HG03571 (cell line): ENCODE measurements around the gene SETD6.
"Not testable (repeated sequence)": the region's sequence is repeated elsewhere in the genome, so short reads cannot be mapped to it uniquely, and the experiment has no call there.

Source experiments
- ATAC-seq: cut with Tn5 transposase; IDR thresholded peaks from one replicate; pipeline ENCODE4 v1.9.1; 2021; ENCODE audit not compliant: unreplicated experiment

SETD6 gene, protein sequence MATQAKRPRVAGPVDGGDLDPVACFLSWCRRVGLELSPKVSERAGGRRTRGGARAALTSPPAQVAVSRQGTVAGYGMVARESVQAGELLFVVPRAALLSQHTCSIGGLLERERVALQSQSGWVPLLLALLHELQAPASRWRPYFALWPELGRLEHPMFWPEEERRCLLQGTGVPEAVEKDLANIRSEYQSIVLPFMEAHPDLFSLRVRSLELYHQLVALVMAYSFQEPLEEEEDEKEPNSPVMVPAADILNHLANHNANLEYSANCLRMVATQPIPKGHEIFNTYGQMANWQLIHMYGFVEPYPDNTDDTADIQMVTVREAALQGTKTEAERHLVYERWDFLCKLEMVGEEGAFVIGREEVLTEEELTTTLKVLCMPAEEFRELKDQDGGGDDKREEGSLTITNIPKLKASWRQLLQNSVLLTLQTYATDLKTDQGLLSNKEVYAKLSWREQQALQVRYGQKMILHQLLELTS

DNA sequence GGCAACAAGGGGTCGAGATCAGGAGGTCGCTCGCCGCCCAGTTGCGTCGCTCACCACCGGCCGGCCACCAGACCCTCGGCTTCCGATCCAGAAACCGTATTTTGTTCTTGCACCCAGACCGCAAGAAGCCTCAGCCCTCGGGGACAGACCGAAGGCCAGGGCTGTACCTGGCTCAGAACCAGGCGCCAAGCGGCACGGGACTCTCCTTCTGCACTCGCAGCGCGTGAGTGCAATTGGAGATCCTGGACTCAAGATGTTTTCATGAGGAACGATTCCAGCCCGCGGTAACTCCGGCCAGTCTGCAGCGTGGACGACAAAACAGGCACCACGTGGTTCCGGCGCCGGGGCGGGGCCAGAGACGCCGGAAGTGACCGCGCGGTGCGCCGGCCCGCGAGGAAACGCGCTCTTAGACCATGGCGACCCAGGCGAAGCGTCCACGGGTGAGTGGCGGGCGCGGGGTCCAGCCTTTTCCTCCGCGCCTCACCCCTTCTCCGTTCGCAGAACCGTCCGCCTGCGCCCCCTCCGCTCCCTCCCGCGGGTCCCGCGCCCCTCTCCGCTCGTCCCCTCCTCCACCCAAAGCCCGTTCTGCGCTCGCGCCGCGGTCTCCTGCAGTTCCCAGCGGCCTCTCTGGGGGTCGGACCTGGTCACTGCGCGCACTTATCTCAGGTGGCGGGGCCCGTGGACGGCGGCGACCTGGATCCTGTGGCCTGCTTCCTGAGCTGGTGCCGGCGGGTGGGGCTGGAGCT, at the start of gene SETD6:
Gene SETD6 (plus strand): TSS at position 393 of the 746 bp plus-strand sequence. CDS start 21 bp downstream, at position 414.
- peak; percentile 70 for ATAC-seq

DNA sequence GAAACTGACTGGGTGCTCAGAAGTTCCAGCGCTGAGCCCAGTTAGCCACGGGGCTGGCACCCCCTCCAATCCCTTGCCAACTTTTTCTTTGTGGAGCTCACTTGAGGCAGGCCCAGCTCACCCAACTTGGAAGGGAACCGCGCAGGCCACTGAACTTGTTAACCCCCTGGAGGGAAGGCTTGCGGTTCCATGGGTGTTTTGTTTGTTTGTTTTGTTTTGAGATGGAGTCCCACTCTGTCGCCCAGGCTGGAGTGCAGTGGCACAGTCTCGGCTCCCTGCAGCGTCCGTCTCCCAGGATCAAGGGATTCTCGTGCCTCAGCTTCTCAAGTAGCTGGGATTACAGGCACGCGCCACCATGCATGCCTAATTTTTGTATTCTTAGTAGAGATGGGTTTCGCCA, 49.5 kb upstream of the SETD6 start:
- no peak for ATAC-seq

DNA sequence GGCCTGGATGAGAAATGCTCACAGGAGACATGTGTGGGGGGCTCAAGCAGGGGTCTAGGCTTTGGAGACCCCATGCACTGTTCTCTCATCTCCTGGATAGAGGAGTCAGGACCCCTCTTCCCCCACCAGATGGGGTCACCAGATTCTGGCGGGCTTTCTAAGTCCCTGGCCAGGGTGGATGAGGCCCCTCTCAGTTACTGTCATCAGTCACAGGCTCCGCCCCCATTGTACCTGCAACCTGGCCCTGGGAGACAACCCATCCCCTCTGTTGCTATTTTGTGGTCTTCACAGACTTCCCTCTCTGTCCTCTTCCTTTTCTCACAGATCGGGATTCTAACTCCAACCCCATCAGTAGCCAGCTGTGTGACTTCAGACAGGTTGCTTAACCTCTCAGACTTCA, 48.9 kb upstream of the SETD6 start:
- ATAC-seq, result no peak

DNA sequence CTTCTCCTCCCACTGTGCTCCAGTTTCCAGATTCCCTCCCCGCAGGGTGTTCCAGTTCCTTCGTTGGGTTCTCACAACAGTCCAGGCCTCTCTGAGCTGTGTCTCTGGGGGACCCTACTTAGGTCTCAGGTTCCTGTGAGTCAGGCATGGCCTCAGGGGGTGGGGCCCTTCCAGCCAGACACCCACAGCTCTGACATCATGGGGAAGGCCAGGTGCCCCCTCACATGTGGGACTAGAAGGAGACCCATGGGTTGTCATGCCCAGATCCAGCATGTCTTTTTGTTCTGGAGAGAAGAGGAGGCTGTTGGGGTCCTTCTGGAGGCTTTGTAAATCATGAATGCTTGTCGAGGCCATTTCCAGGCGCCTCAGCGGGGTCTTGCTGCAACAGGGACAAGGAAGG, 47.4 kb upstream of the SETD6 start:
- ATAC-seq, result no peak

DNA sequence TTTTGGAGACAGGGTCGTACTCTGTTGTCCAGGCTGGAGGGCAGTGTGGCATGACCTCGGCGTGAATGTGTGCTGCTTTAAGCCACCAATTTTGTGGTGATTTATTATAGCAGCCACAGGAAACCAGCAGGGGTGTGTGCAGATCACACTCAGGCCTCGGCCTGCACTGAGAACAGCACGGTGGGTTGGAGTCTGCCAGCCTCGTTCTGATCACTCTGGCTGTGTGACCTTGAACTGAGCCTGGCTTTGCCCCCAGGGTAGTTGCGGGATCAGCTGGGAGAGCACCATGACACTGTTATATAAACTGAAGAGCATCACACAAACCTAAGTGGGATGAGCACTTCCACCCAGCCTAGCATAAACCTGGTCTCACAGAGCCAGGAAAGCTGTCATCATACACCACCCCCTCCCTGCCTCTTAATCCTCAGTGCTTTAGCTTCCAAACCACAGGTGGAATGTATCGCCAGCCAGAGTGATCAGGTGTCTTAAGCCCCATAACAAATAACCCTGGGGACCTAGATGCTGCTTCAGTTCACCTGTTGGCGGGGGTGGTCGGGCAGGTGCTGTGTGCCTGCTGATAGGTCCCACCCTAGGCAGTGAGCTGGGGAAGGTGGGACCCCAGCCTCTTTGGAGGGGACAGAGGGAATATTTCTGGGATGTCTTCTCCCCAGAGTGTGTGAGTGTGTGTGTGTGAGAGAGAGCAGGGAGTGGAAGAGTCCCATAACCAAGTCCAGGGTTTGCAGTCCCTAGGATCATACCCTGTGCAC, 43.9 kb upstream of the SETD6 start:
- ATAC-seq, result no peak

DNA sequence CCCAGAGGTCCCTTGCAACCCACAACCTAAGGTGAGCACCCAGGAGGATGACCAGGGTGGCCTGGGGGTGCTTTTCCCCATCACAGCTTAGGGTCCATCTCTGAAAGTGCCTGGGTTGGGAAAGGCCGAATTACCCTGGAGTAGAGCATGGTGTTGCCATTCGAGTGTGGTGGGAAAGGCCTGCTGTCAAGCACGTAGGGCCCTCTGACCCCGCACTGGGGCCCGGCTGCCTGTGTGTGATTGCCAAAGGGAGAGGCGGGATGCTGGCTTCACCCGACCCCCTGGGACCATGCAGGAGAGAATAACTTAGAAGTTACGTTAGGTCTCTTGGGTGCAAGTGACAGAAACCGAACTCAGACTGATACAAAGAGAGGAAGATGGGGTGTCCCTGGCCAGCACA, 43.1 kb upstream of the SETD6 start:
- no peak for ATAC-seq

DNA sequence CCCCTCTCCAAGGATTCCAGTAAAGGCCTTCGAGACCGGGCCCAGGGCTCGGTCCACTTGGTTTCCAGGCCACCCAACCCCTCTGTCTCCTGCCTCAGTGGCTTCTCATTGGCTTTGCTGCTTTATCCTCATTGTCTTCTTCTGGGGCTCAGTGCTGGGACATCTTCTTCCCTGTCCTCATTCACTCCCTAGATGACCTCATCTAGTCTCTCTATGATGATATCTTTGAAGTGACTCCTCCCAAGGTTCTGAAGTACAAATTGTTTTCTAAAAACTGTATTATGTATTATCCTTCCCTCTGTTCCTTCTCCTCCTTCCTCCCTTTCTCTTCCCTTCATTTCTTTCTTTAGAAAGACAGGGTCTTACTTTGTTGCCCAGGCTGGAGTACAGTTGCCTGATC, 42.5 kb upstream of the SETD6 start:
- ATAC-seq, result no peak

DNA sequence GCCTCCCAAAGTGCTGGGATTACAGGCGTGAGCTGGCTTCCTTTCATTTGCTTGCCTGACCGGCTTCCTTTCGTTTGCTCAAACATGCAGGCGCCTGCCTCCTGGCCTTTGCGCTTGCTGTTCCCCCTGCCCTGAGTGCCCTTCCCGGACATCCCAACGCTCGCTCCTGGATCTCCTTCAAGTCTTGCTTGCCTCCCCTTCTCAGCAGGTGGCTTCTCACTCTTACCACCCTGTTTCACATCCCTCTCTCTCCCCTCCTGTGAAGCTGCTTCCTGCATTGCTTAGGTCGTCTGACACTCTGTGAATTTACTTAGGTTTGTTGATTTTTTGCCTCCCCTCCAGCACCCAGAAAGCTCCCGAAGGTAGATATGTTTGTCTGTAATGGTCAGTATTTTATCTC, 41.0 kb upstream of the SETD6 start:
- ATAC-seq, result no peak

DNA sequence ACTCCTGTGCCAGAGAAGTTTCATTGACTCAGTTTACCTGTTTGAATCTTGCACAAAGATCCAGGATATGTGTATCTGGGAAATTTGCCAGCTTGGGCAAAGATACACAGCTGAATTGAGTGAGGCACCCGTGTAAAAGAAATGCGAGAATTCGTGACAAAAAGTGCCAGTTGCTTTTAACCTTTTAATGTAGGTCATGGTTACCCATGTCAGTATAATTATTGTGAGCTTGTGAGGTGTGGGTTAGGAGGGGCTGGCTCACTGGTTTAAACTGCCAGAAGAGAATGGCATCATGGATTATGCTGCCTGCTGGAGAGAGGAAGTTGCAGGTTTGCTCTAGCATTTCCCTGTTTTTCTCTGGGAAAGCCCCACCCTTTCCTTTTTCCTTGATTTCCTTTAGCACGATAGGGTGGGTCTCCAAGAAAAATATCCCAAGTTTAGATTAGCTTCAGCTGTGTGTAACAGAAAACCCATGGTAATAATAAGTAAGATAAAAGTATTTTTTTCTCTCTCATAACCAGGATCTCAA, 40.2 kb upstream of the SETD6 start:
- no peak for ATAC-seq

DNA sequence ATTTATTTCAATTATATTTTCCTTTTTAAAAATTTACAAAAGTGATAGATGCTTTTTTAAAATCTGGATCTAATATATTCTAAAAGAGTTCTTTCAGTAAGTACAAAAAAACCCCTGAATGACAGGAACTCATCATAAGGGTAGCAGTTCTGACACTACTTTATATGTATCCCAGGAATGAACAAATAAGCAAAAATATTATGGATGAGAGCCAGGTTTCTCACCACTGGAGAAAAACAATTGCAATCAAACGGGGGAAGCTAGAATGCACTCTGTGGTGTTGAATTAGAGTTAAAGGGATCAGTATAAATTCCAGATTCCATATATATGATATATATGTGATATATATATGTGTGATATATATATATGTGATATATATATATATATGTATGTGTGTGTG, 38.5 kb upstream of the SETD6 start:
- ATAC-seq, result no peak

DNA sequence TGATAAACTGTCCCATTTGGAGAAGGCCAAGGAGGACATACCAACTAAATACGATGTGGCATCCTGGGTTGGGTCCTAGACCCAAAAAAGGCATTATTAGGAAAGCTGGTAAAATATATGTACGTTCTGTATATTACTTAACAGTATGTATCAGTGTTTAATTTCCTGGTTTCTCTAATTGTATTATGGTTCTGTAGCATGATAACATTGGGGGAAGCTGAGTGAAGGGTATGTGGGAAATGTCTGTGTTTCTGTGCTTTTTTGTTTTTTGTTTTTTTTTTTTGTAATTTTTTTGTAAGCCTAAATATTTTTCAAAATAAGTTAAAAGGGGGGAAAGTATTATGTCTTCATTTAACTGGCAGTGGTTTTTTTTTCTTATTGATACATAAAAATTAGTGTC, 36.9 kb upstream of the SETD6 start:
- no peak for ATAC-seq

DNA sequence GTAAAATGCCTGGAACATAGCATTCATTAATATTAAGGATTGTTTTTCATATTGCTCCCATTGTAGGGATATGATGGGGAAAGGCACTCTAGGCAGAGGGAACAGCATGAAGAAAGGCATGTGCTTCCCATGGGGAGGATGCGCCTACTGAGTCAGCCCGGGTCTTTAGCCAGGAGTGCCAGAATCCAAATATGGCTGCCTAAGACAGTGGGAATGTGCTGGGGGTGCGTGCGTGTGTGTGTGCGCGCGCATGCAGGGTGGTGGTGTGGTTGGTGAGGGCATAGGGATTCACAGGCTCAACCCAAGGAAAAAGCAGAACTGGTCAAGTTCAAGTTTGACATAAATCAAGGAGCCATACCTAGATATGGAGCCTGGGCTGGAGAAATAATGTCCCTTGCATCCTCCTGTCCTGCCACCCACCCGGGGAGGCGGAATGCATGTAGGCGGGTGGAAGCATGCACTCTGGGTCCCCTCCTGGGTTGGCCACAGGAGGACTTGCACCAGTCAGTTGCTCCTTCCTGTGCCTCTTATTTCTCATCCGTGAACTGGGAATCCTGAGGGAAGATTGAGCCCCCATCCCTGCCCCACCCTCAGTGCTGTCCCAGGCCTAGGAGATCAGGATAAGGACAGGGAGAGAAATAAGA, 34.0 kb upstream of the SETD6 start:
- ATAC-seq, result no peak

DNA sequence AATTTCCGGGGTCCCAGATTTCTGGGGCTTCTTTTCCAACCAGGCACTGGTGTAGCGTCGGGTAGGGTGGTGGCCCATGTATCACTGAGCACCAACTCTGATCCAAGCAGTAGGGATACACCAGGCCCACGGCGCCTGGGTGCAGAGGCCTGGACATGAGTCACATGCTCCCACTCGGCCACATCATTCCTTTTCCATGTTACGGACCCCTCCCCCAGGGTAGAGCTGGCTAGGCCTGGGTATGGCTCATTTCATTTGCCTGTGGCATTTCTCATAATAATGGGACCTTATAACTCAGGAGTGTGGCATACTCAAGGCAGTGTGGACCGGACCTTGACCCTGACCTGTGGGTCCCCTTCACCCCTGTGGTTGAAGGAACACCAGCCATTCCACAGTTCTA, 33.4 kb upstream of the SETD6 start:
- ATAC-seq, result no peak

DNA sequence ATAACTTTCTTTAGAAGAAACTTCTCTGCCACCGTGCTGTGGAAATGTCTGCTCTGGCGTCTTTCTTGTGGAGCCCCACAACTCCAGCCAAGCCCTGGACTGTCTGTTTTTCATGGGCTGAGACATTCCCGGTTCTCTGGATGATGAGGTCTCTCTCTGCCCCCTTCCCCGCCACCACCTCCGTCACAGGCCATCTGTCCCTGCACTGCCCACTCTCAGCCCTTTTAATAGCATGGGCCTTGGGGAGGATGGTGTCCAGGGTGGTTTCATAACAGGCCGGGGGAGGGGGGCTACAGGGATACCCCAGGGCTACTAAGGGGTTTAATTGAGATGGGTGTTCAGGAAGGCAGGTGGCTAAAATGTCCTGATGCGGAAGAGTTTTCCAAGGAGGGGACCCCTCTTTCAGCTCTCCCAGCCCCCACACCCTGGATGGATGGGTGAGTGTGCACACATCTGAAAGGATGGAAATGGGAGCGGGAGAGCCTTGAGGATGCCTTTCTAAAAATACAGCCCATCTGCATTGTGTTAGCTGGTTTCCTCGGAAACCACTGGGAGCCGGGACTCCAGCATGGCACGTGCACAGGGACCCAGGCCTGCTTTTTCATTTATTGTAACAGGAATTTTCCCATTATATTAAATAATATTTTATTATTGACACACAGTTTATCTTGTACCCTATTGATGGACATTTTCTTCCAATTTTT, 30.0 kb upstream of the SETD6 start:
- no peak for ATAC-seq

DNA sequence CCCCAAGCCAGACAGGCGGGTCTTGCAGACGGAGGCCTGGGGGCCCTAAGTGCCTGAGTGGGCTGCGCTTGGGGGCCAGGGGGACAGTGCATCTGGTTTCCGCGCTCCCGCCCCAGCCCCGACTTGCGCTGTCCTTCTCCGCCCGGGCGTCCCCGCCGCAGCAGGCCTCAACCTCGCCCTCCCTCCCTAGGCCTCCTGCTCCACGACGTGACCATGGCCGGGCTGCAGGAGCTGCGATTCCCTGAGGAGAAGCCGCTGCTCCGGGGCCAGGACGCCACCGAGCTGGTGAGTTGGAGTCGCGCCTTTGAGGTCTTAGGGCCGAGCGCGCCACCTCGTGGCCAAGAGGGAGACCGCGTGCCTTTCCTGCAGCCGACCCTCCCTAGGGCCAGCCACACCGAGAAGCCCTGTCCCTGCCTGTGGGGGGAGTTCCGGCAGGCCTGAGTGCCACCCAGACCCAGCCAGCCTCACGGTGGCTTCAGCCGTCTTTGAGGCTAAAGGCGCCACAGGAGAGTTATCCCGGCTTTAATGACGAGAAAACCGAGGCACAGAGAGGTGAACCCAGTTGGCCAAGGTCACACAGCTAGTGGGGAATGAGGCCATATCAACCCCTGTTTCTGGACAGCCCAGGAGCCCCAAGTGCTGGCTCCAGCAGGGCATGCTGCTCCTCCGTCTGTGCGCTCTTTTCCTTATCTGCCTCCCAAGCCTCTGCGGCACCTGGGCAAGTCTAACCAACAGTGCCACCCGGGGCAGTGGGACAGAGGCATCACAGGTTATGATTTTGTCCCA, 27.6 kb upstream of the SETD6 start:
- peak; percentile 57 for ATAC-seq

DNA sequence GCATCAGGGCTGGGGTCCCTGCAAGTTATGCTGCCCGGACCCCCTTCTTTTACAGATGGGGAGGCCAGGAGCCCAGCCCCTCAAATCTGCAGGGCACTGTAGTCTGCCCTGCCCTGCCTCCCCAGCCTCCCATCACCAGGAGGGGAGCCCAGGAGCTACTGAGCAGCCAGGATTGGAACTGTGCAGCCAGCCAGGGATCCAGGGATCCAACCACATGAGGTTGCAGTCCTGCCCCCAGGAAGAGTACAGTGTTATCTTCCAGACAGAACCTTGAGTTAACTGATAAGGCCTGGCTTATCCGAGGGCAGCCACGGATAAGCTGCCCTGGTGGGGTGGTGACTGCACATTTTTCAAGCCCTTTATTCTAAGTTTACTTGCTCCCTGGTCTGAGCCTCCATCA, 26.8 kb upstream of the SETD6 start:
- no peak for ATAC-seq

DNA sequence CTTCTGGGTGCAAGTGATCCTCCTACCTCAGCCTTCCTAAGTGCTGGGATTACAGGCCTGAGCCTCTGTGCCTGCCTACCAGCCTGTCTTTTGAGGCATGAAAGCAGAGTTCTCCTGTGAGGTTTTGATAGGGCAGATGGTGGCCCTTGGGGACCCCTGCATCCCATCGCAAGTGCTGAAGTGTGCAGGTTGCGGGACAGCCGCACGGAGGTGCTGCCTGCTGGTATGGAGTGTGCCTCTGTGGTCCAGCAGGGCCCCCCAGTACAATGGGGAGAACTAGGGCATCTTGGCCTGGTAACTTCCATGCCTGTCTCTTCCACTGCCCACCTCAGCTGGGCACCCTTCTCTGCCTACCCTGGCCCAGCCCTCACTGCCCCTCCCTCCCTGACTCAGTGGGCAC, 25.3 kb upstream of the SETD6 start:
- ATAC-seq, result no peak

DNA sequence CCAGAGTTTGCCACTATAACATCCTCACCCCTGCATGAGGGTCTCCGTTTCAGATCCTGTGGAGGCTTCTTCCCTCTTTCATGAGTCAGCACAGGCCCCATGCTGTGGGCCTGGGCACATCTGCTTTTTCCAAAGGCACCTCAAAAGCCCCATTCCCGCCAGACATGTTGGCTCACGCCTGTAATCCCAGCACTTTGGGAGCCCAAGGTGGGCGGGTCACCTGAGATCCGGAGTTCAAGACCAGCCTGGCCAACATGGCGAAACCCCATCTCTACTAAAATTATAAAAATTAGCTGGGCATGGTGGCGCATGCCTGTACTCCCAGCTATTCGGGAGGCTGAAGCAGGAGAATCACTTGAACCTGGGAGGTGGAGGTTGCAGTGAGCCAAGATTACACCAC, 24.8 kb upstream of the SETD6 start:
- ATAC-seq, result not testable (repeated sequence)

DNA sequence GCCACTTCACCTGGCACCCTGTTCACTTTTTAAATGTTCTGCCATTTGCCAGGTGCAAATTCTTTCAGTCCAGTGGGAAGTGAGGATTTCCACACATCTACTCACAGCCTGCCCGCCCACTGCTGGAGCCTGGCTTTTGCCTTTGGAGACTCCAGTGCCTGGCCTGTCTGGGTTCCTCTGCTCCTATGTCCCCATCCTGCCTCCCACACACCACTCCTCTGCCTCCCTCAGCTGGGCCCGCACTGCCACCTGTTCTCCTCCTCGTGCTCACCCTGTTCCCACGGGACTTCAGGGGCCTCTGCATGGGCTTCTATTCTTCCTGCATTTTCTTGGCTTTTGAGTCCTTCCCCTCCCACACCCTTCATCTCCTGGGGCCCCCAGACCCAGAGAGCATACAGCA, 23.3 kb upstream of the SETD6 start:
- ATAC-seq, result no peak
